LNCAP (cell line): ENCODE data around the gene GPC5.

ENCODE experiments used
- CTCF ChIP-seq: fragments of 450-650 bp; IDR thresholded peaks from 2 replicates; pipeline ENCODE4 v1.5.1; 2017; ENCODE audit warnings: mild to moderate bottlenecking

Gene GPC5

GRCh38 chr13:91588541-91588940 lies 190.1 kb downstream of the GPC5 start:
- no peak for TF ChIP-seq CTCF

- no peak for TF ChIP-seq CTCF
These were observed 193.9 kb downstream of the GPC5 start for GRCh38 chr13:91592056-91593014.

- no peak for TF ChIP-seq CTCF
These were observed 195.0 kb downstream of the GPC5 start for GRCh38 chr13:91593456-91593855.

- no peak for TF ChIP-seq CTCF
These were observed 195.6 kb downstream of the GPC5 start for GRCh38 chr13:91594061-91594460.

GRCh38 chr13:91595677-91596076 lies 197.3 kb downstream of the GPC5 start:
- no peak for TF ChIP-seq CTCF

- no peak for TF ChIP-seq CTCF
These were observed 198.4 kb downstream of the GPC5 start for GRCh38 chr13:91596842-91597241.

GRCh38 chr13:91598655-91599054 lies 200.2 kb downstream of the GPC5 start:
- no peak for TF ChIP-seq CTCF
